Progenitor cell of endocrine pancreas (in vitro differentiated cells): Measurements from ENCODE around the gene ATG7. TPM values are rescaled to one million over a fixed set of nuclear protein-coding genes. Genes with fewer than 3 reads are reported as not detected.

Experiments
- DNase-seq: peaks from one replicate; pipeline ENCODE4 v3.0.0; 2021; ENCODE audit warnings: low spot score; ENCODE audit not compliant: unreplicated experiment
- H3K27ac Mint-ChIP-seq: 2 replicates; pipeline ENCODE4 v1.8.0; 2021; ENCODE audit warnings: mild to moderate bottlenecking, moderate library complexity, mixed read lengths
- H3K27me3 Mint-ChIP-seq: 2 replicates; pipeline ENCODE4 v1.8.0; 2021; ENCODE audit warnings: mixed read lengths
- H3K36me3 Mint-ChIP-seq: 2 replicates; pipeline ENCODE4 v1.8.0; 2022; ENCODE audit warnings: mixed read lengths; ENCODE audit not compliant: insufficient read depth
- H3K4me1 Mint-ChIP-seq: 2 replicates; pipeline ENCODE4 v1.8.0; 2021; ENCODE audit warnings: low read depth, mixed read lengths
- H3K4me3 Mint-ChIP-seq: 2 replicates; pipeline ENCODE4 v1.8.0; 2021; ENCODE audit warnings: low read depth, mild to moderate bottlenecking, moderate library complexity, mixed read lengths
- H3K9me3 Mint-ChIP-seq: 2 replicates; pipeline ENCODE4 v1.8.0; 2021; ENCODE audit warnings: low read depth, mixed read lengths
- total RNA-seq: library from RNA; stranded (reverse); gene quantifications from 2 replicates; pipeline ENCODE4 v1.2.1, GENCODE V29; 2021
- TF ChIP-seq, protein P1 (sequence below): fragments of 200-600 bp; sonication (generic); IDR thresholded peaks from one replicate; pipeline ENCODE4 v1.5.0; 2021; ENCODE audit warnings: antibody characterized with exemption, mild to moderate bottlenecking; ENCODE audit not compliant: unreplicated experiment

ATG7 gene
- total RNA-seq, 1 donor from 2014 or later, result 29.1 TPM

DNA sequence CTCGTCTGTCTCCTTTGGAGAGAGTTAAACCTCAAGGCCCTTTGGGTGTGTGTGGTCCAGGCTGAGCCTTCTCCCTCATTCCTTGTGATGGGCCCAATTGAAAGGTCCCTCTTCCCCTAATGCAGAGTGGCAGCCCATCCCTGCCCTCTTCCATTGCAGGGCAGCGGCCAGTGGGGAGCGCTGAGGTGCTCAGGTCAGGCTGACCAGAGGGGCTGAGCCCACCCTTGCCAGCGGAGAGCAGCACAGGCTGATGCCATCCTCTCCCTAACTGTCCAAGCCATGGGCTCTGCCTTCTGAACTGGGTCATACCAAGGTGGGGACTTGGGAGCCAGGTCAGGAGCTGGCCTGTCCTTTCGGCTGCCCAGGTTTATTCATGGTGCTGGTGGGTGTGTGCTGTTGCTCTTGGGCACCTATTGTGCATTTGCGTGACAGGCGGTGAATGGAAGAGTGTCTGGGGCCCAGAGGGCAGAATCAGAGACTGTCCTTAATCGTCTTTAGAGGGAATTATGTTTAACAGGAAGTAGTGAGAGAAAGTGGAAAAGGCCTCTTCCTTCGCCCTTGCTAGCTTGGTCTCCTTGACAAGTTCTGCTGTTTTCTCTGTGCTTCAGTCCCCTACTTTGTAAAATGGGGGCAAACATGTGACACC lies 274.6 kb downstream of the ATG7 start:
- Mint-ChIP-seq H3K36me3 (peaks cover 14% of the 10 kb centered on the region), H3K9me3 (no peaks in the 10 kb centered on the region), H3K27ac (peak overlapping the region; percentile 68), H3K27me3 (no peaks in the 10 kb centered on the region), H3K4me1 (no peaks in the 10 kb centered on the region), H3K4me3 (no peak overlapping the region)
- TF ChIP-seq, protein P1, sequence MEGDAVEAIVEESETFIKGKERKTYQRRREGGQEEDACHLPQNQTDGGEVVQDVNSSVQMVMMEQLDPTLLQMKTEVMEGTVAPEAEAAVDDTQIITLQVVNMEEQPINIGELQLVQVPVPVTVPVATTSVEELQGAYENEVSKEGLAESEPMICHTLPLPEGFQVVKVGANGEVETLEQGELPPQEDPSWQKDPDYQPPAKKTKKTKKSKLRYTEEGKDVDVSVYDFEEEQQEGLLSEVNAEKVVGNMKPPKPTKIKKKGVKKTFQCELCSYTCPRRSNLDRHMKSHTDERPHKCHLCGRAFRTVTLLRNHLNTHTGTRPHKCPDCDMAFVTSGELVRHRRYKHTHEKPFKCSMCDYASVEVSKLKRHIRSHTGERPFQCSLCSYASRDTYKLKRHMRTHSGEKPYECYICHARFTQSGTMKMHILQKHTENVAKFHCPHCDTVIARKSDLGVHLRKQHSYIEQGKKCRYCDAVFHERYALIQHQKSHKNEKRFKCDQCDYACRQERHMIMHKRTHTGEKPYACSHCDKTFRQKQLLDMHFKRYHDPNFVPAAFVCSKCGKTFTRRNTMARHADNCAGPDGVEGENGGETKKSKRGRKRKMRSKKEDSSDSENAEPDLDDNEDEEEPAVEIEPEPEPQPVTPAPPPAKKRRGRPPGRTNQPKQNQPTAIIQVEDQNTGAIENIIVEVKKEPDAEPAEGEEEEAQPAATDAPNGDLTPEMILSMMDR, result no peak
- no peak for DNase-seq

DNA sequence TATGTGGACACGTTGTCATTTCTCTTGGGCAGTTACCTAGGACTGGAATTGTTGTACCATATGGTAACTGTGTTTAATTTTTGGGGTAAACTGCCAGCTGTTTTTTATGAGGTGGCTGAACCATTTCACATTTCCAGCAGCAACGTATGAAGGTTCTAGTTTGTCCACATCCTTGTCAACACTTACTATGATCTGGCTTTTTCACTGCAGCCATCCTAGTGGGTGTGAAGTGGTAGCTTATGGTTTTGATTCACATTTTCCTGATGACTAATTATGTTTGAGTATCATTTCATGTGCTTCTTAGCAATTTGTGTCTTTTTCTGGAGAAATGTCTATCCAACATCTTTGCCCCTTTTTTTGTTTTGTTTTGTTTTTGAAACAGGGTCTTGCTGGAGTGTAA lies 275.3 kb downstream of the ATG7 start:
- peaks cover 19% of the 10 kb centered on the region for H3K36me3 Mint-ChIP-seq
- H3K4me1 Mint-ChIP-seq, result no peaks in the 10 kb centered on the region
- TF ChIP-seq, protein P1, result no peak
- DNase-seq, result no peak
- no peaks in the 10 kb centered on the region for H3K9me3 Mint-ChIP-seq
- no peaks in the 10 kb centered on the region for H3K27me3 Mint-ChIP-seq
- no peak overlapping the region for H3K4me3 Mint-ChIP-seq
- H3K27ac Mint-ChIP-seq, result no peak overlapping the region

DNA sequence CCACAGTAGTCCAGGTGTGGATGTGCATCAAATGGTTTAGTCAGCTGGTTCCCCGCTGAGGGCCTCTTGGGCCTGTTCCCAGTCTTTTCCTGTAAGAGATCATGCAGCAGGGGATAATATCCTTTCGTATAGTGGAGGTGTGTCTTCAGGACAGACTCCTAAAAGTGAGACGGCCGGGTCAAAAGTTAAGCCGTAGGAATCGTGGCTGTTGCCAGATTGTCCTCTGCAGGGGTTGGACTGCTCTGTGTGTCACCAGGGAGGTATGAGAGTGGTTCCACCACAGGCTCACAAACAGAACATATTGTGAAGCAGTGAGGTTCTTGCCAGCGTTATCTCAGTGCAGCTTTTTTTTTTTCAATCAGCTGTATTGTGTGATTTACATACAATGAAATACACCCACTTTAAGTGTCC lies 276.5 kb downstream of the ATG7 start:
- peak overlapping the region; percentile 15 for H3K27ac Mint-ChIP-seq
- H3K4me3 Mint-ChIP-seq, result no peak overlapping the region
- no peaks in the 10 kb centered on the region for H3K4me1 Mint-ChIP-seq
- TF ChIP-seq, protein P1, result no peak
- DNase-seq, result no peak
- peaks cover 22% of the 10 kb centered on the region for H3K36me3 Mint-ChIP-seq
- H3K27me3 Mint-ChIP-seq, result no peaks in the 10 kb centered on the region
- no peaks in the 10 kb centered on the region for H3K9me3 Mint-ChIP-seq

DNA sequence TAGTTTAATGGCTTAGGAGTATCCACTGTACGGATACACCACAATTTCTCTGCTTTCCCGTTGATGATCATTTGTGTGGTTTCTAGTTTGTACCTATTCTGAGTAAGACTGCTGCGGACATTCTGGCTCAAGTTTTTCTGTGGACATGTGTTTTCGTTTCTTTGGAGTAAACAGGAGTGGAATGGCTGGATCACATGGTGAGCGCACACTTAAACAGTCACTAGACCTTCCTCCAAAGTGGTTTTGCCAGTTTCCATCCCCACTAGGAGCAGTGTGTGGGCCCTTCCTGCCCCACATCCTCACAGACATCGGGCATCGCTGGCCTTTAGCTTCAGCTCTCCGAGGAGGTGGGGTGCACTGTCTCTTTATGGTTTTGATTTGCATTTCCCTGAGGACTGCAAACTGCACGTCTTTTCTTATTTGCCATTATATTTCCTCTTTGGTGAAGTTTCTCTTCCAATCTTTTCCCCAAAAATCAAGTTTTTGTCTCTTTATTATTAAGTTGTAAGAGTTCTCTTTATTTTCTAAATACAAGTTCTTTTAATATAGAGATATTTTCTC lies 277.5 kb downstream of the ATG7 start:
- H3K27me3 Mint-ChIP-seq, result no peaks in the 10 kb centered on the region
- no peak for DNase-seq
- H3K36me3 Mint-ChIP-seq, result peaks cover 22% of the 10 kb centered on the region
- no peaks in the 10 kb centered on the region for H3K4me1 Mint-ChIP-seq
- no peak overlapping the region for H3K4me3 Mint-ChIP-seq
- H3K27ac Mint-ChIP-seq, result peak overlapping the region; percentile 82
- no peaks in the 10 kb centered on the region for H3K9me3 Mint-ChIP-seq
- TF ChIP-seq, protein P1, result no peak

DNA sequence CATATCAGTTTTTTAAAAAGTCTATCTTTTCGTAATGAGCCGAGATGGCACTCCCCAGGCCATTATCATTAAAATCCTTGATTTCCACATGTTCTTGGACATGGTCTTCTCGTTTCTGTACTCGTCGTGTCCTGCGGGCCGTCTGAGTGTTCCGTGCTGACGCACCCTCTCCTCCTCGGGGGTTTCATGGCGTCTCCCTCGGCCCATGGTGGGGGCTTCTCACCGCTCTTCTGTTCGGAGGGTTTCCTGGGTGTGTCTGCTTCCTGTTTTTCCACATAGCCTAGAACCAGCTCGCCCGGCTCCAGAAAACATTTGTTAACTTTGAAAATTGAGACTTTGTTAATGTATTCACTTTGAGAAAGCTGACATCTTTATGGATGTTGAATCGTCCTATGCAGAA lies 278.8 kb downstream of the ATG7 start:
- no peak for DNase-seq
- Mint-ChIP-seq H3K4me1 (no peaks in the 10 kb centered on the region), H3K9me3 (no peaks in the 10 kb centered on the region), H3K36me3 (peaks cover 25% of the 10 kb centered on the region), H3K27ac (no peak overlapping the region), H3K4me3 (no peak overlapping the region), H3K27me3 (no peaks in the 10 kb centered on the region)
- TF ChIP-seq, protein P1, result no peak
